Peyer's patch (tissue), 4 donors: Measurements from ENCODE around the gene CLASP1.

Experiments
- CTCF ChIP-seq, 6 experiments: fragments of 450-650 bp in 4 of 6; fragments of 200-600 bp in 2 of 6; sonication (generic) in 1 of 6; IDR thresholded peaks; one replicate each; pipeline ENCODE4 v1.5.1; 2017 to 2019; ENCODE audit warnings: antibody characterized with exemption in 6 of 6, mild to moderate bottlenecking in 3 of 6, moderate library complexity in 1 of 6
- POLR2A ChIP-seq, 2 donors: fragments of 450-650 bp; IDR thresholded peaks; one replicate each; pipeline ENCODE4 v1.5.1; 2017; ENCODE audit warnings: antibody characterized with exemption in 2 of 2, mild to moderate bottlenecking in 2 of 2, moderate library complexity in 2 of 2

GRCh38 chr2:121570036-121570666 lies 79.1 kb downstream of the CLASP1 start:
- TF ChIP-seq CTCF (IDR thresholded peaks at IDR 0.05) (no peak), POLR2A (IDR thresholded peaks at IDR 0.05) (no peak)
